Measurements from ENCODE around the gene NUDT17.
"Not testable (repeated sequence)": the region's sequence is repeated elsewhere in the genome, so short reads cannot be mapped to it uniquely, and the experiment has no call there.

The NUDT17 gene

DNA sequence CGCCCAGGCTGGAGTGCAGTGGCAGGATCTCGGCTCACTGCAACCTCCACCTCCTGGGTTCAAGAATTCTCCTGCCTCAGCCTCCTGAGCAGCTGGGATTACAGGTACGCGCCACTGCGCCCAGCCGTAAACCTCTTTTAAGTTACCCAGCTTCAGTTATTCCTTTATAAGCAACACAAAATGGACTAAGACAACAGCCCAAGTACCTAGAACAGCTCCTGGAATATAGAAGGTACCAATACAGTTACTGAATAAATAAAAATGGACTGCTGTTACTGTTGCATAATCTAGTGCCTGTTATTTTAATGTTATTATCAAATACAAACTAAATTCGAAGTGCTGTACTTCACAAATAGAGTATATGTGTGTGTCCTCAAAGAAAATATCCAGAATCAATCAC, 38.6 kb upstream of the NUDT17 start:
- Histone ChIP-seq H3K9ac (ENCODE audit: low read length) (no peak overlapping the region), H3F3A (ENCODE audit: insufficient read depth) (no peaks in the 10 kb centered on the region; the same call in 1 of the 2 replicates), H2AFZ (ENCODE audit: low read depth, low read length, severe bottlenecking) (no peak overlapping the region), H3K4me2 (ENCODE audit: low read depth, low read length, poor library complexity, severe bottlenecking) (no peak overlapping the region), H3K27me3 (ENCODE audit: low read length) (no peaks in the 10 kb centered on the region), H3K36me3 (ENCODE audit: low read length) (no peaks in the 10 kb centered on the region), H3K9me2 (replicated peaks; ENCODE audit: insufficient read depth, low read length) (no peaks in the 10 kb centered on the region), H3K27ac (ENCODE audit: low read depth, low read length) (no peak overlapping the region), H3K4me3 (ENCODE audit: insufficient read depth, low read length, poor library complexity, severe bottlenecking) (no peak overlapping the region), H4K20me1 (ENCODE audit: low read depth, low read length) (no peaks in the 10 kb centered on the region), H3K9me3 (ENCODE audit: insufficient read depth, low read length) (no peaks in the 10 kb centered on the region), H3K79me2 (ENCODE audit: insufficient read depth, low read length) (peaks cover 57% of the 10 kb centered on the region)
- no peak for TF ChIP-seq EZH2phosphoT487 (conservative IDR thresholded peaks at IDR 0.05; ENCODE audit: low read length)
- TF ChIP-seq, protein P1, sequence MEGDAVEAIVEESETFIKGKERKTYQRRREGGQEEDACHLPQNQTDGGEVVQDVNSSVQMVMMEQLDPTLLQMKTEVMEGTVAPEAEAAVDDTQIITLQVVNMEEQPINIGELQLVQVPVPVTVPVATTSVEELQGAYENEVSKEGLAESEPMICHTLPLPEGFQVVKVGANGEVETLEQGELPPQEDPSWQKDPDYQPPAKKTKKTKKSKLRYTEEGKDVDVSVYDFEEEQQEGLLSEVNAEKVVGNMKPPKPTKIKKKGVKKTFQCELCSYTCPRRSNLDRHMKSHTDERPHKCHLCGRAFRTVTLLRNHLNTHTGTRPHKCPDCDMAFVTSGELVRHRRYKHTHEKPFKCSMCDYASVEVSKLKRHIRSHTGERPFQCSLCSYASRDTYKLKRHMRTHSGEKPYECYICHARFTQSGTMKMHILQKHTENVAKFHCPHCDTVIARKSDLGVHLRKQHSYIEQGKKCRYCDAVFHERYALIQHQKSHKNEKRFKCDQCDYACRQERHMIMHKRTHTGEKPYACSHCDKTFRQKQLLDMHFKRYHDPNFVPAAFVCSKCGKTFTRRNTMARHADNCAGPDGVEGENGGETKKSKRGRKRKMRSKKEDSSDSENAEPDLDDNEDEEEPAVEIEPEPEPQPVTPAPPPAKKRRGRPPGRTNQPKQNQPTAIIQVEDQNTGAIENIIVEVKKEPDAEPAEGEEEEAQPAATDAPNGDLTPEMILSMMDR (IDR thresholded peaks at IDR 0.05; ENCODE audit: insufficient read depth, low read length, poor library complexity, severe bottlenecking): no peak

DNA sequence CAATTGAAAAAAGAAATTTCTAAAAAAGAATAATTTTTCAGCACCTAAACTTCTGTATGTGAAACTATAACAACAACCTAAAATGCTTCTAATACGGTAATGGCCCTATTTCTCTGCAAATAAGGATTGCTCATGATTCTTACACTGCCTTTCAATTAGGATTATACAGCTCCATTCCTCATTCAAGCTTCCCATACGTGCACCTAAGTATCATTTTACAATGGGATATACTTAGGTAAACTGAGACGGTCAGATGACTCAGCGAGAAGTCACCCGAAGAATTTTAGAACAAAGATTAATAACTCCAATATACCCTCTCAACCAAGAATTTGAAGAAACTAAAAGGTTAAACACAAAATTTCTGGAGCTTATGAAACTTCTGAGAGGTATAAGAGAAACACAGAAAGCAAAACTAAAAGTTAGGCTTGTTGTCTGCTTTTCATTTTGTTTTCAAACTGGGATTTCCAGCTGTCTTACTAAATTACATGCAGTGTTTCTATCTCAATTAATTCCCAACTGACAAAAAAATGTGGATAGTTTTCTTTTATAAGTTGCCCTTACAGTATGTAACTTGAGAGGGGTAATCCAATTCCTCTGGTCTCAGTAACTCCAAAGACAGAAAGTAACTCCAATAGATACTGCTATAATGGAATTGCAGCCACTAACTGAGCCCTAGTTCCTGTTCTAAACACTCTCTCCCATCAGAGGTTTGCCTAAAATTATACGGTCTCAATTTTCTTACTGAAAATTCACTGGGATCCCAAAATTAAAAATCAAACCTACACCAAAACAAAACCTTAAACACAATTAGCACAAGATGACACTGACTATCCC, 32.2 kb upstream of the NUDT17 start:
- H3K4me2 ChIP-seq (ENCODE audit: low read depth, low read length, poor library complexity, severe bottlenecking); H3K79me2 ChIP-seq (ENCODE audit: insufficient read depth, low read length); H2AFZ ChIP-seq (ENCODE audit: low read depth, low read length, severe bottlenecking); H3K36me3 ChIP-seq (ENCODE audit: low read length); H3K9me2 ChIP-seq (replicated peaks; ENCODE audit: insufficient read depth, low read length); H3K27ac ChIP-seq (ENCODE audit: low read depth, low read length); H3K4me3 ChIP-seq (ENCODE audit: insufficient read depth, low read length, poor library complexity, severe bottlenecking); H3F3A ChIP-seq (ENCODE audit: insufficient read depth); H3K27me3 ChIP-seq (ENCODE audit: low read length); H3K9me3 ChIP-seq (ENCODE audit: insufficient read depth, low read length); H4K20me1 ChIP-seq (ENCODE audit: low read depth, low read length); H3K9ac ChIP-seq (ENCODE audit: low read length): not testable (repeated sequence)

DNA sequence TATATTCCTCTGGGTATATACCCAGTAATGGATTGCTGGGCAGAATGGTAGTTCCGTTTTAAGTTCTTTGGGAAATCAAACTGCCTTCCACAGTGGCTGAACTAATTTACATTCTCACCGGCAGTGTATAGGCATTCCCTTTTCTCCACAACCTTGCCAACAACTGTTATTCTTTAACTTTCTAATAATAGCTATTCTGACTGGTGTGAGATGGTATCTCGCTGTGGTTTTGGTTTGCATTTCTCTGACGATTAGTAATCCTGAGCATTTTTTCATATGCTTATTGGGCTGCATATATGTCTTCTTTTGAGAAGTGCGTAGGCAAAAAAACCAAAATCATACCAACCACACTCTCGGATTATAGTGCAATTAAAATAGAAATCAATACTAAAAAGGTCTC, 27.3 kb upstream of the NUDT17 start:
- H3K4me2 ChIP-seq (ENCODE audit: low read depth, low read length, poor library complexity, severe bottlenecking); H3K9me2 ChIP-seq (replicated peaks; ENCODE audit: insufficient read depth, low read length); H3F3A ChIP-seq (ENCODE audit: insufficient read depth); H3K27ac ChIP-seq (ENCODE audit: low read depth, low read length); H4K20me1 ChIP-seq (ENCODE audit: low read depth, low read length); H3K9me3 ChIP-seq (ENCODE audit: insufficient read depth, low read length); H3K79me2 ChIP-seq (ENCODE audit: insufficient read depth, low read length); H3K4me3 ChIP-seq (ENCODE audit: insufficient read depth, low read length, poor library complexity, severe bottlenecking); H2AFZ ChIP-seq (ENCODE audit: low read depth, low read length, severe bottlenecking); H3K36me3 ChIP-seq (ENCODE audit: low read length); H3K9ac ChIP-seq (ENCODE audit: low read length); H3K27me3 ChIP-seq (ENCODE audit: low read length): not testable (repeated sequence)

DNA sequence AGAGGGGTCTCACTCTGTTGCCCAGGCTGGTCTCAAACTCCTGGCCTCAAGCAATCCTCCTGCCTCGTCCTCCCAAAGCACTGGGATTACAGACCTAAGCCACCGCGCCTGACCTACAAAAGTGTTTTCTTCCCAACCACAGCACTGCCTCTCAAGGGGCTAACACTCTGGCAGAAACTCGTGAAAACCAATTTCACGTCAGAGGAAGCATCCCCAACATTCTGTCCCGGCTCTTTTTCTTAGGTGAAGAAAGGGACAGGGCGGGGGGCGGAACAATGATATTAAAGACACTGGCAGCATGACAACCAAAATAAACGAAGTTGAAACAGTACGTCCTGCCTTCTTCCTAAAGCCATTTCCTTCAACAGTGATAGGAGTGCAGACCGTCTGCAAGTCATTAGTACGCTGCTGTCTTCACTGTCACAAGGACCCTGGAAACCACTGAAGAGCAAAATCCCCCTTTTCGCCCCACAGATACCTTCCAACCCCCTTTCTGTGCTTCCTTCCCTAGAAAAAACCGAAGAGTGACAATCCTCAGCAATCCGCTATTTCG, 22.6 kb upstream of the NUDT17 start:
- not testable (repeated sequence) for H3K9me2 ChIP-seq (replicated peaks; ENCODE audit: insufficient read depth, low read length); H4K20me1 ChIP-seq (ENCODE audit: low read depth, low read length); H3K4me2 ChIP-seq (ENCODE audit: low read depth, low read length, poor library complexity, severe bottlenecking); H3F3A ChIP-seq (ENCODE audit: insufficient read depth); H3K9ac ChIP-seq (ENCODE audit: low read length); H3K9me3 ChIP-seq (ENCODE audit: insufficient read depth, low read length); H3K27ac ChIP-seq (ENCODE audit: low read depth, low read length); H3K4me3 ChIP-seq (ENCODE audit: insufficient read depth, low read length, poor library complexity, severe bottlenecking); H2AFZ ChIP-seq (ENCODE audit: low read depth, low read length, severe bottlenecking); H3K27me3 ChIP-seq (ENCODE audit: low read length)
- peaks cover 28% of the 10 kb centered on the region for H3K79me2 ChIP-seq (ENCODE audit: insufficient read depth, low read length)
- peaks cover 18% of the 10 kb centered on the region for H3K36me3 ChIP-seq (ENCODE audit: low read length)
